ENCODE measurements around the gene UBAP2L.

Gene UBAP2L

DNA sequence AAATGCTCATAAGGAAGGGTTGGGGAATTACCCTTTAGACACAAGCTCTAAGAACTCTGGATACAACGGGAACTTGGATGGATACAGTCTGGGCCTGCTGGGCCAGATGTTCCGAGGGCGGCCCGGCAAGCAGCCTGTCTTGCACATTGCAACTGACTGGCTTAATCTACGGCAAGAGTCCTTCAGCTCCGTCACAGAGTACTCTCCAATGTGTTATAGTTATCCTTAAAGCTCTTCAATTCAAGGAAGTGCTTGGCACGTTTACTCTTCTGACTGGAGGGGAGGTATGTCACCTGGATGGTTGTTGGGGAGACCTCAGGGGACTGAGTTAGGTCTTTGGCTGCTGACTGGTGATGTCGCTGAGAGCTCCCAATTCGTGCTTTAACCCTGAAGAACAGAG, 13.5 kb upstream of the UBAP2L start:
- no peak overlapping the region for H3K4me3 ChIP-seq (ENCODE audit: low read depth, low read length)
- TF ChIP-seq, protein P1, sequence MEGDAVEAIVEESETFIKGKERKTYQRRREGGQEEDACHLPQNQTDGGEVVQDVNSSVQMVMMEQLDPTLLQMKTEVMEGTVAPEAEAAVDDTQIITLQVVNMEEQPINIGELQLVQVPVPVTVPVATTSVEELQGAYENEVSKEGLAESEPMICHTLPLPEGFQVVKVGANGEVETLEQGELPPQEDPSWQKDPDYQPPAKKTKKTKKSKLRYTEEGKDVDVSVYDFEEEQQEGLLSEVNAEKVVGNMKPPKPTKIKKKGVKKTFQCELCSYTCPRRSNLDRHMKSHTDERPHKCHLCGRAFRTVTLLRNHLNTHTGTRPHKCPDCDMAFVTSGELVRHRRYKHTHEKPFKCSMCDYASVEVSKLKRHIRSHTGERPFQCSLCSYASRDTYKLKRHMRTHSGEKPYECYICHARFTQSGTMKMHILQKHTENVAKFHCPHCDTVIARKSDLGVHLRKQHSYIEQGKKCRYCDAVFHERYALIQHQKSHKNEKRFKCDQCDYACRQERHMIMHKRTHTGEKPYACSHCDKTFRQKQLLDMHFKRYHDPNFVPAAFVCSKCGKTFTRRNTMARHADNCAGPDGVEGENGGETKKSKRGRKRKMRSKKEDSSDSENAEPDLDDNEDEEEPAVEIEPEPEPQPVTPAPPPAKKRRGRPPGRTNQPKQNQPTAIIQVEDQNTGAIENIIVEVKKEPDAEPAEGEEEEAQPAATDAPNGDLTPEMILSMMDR (IDR thresholded peaks at IDR 0.05; ENCODE audit: low read depth, low read length, missing control alignments), result no peak
- in situ Hi-C loops (cut with HindIII; ENCODE audit: low pct_ligation_motif_present, low sequenced_read_pairs), result no loop called here

DNA sequence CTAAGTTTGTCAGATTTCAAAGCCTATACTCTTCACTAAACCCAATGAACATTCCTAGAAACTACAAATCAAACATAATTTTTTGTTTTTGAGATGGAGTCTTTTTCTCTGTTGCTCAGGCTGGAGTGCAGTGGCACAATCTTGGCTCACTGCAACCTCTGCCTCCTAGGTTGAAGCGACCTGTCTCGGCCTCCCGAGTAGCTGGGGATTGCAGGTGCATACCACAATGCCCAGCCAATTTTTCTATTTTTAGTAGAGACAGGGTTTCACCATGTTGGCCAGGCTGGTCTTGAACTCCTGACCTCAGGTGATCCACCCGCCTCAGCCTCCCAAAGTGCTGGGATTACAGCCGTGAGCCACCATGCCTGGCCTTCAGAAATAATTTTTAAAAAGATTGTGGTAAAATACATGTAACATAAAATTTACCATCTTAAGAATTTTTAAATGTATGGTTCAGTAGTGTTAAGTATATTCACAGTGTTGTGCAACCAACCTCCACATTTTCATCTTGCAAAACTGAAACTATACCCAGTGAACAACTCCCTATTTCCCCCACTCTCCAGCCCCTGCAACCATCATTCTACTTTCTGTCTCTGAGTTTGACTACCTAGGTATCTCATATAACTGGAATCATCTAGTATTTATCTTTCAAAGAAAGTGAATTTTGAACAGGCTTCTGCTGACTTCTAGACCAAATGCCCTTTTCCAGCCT, 11.9 kb upstream of the UBAP2L start:
- no peaks in the 10 kb centered on the region for H3K27me3 ChIP-seq (replicated peaks)

More for the DNA sequence above, 13.5 kb upstream of the UBAP2L start:
- no peaks in the 10 kb centered on the region for H3K27me3 ChIP-seq (replicated peaks)
- peaks cover 60% of the 10 kb centered on the region for H3K36me3 ChIP-seq (replicated peaks)
- DNase-seq, result no peak
- H3K27ac ChIP-seq, result no peak overlapping the region

DNA sequence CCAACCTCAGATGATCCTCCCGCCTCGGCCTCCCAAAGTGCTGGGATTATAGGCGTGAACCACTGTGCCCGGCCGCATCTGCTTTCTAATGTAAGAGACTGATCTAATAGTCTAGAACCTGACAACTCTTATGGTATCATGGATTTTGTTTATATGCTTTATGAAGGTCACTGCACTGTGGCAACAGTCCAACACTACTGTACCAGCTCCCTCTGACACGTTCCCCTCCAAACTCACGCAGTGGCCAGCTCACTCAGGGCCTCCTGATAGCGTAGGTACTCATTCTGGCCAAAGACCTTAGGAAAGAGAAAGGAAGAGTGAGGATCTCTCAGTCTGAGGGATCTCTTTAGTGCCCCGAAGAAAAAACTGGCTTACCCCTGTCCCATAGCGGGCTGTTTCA, 8.7 kb upstream of the UBAP2L start:
- Histone ChIP-seq H3K36me3 (replicated peaks) (peaks cover 61% of the 10 kb centered on the region), H3K4me3 (ENCODE audit: low read depth, low read length) (no peak overlapping the region), H3K27ac (no peak overlapping the region), H3K27me3 (replicated peaks) (no peaks in the 10 kb centered on the region)
- in situ Hi-C loops (cut with HindIII; ENCODE audit: low pct_ligation_motif_present, low sequenced_read_pairs), result no loop called here
- TF ChIP-seq, protein P1 (IDR thresholded peaks at IDR 0.05; ENCODE audit: low read depth, low read length, missing control alignments), result no peak
- no peak for DNase-seq

More for the DNA sequence above, 11.9 kb upstream of the UBAP2L start:
- TF ChIP-seq, protein P1 (IDR thresholded peaks at IDR 0.05; ENCODE audit: low read depth, low read length, missing control alignments), result no peak
- DNase-seq, result no peak
- no peak overlapping the region for H3K4me3 ChIP-seq (ENCODE audit: low read depth, low read length)
- H3K36me3 ChIP-seq (replicated peaks), result peaks cover 73% of the 10 kb centered on the region
- in situ Hi-C loops (cut with HindIII; ENCODE audit: low pct_ligation_motif_present, low sequenced_read_pairs), result no loop called here
- H3K27ac ChIP-seq, result no peak overlapping the region

DNA sequence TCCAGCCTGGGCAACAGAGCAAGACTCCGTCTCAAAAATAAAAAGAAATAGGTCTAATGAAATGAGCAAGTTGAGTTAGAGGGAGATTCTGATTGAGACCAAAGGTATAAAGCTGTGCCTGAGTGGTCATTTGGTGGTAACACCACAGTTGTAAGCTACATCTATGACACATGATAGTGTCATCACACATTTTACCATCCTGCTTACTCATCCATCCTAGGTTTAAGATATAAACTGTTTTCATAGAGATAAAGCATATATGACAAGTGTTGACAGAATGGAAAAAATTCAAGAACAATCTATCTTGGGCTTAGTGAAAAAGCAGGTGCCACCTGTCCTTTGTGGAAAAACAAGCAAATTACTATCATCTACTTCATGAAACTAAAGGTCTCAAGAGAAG, 7.5 kb upstream of the UBAP2L start:
- DNase-seq, result peak; percentile 49
- H3K4me3 ChIP-seq (ENCODE audit: low read depth, low read length), result no peak overlapping the region
- TF ChIP-seq, protein P1 (IDR thresholded peaks at IDR 0.05; ENCODE audit: low read depth, low read length, missing control alignments), result no peak
- H3K27me3 ChIP-seq (replicated peaks), result no peaks in the 10 kb centered on the region
- in situ Hi-C loops (cut with HindIII; ENCODE audit: low pct_ligation_motif_present, low sequenced_read_pairs), result no loop called here
- peaks cover 56% of the 10 kb centered on the region for H3K36me3 ChIP-seq (replicated peaks)
- H3K27ac ChIP-seq, result no peak overlapping the region

DNA sequence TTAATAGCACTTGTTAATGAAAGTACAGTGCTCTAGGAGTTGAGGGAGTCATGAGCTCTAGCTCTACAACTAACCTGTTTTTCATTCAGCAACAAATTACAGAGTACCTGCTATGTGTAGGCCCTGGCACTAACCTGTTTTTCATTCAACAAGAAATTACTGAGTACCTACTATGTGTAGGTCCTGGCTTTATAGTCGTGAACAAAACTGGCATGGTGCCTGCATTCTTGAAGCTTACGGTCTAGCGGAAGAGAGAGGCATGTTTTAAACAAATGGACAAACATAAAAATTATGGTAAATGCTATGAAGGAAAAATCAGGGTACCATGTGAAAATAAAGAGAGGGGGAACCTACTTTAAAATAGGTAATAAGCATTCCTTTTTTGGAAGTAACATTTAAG, 2.2 kb upstream of the UBAP2L start:
- Histone ChIP-seq H3K27ac (no peak overlapping the region), H3K4me3 (ENCODE audit: low read depth, low read length) (peak overlapping the region; percentile 98), H3K27me3 (replicated peaks) (no peaks in the 10 kb centered on the region), H3K36me3 (replicated peaks) (peaks cover 23% of the 10 kb centered on the region)
- in situ Hi-C loops (cut with HindIII; ENCODE audit: low pct_ligation_motif_present, low sequenced_read_pairs), result no loop called here
- DNase-seq, result no peak
- TF ChIP-seq, protein P1 (IDR thresholded peaks at IDR 0.05; ENCODE audit: low read depth, low read length, missing control alignments), result no peak

DNA sequence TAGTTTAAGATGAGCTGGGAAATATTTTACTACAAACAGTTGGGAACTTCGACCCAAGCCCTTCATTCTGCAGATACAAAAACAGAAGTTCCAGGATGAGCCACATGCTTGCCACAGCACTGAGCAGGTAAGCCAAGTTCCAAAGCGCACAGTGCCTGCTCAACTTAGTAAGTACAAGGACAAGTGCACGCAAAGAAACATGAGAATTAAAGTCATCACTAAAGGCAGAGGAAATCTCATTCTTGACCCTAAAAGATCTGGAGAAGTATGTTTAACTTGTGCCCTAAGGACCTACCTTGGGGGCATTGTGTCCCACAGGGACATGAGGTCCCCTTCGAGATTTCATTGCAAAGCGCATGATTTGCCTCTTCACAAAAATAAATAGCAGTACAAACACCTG, 1.2 kb upstream of the UBAP2L start:
- TF ChIP-seq, protein P1 (IDR thresholded peaks at IDR 0.05; ENCODE audit: low read depth, low read length, missing control alignments), result no peak
- Histone ChIP-seq H3K4me3 (ENCODE audit: low read depth, low read length) (peak overlapping the region; percentile 98), H3K27ac (peak overlapping the region; percentile 99), H3K36me3 (replicated peaks) (peaks cover 14% of the 10 kb centered on the region), H3K27me3 (replicated peaks) (no peaks in the 10 kb centered on the region)
- peak; percentile 35 for DNase-seq
- in situ Hi-C loops (cut with HindIII; ENCODE audit: low pct_ligation_motif_present, low sequenced_read_pairs), result no loop called here
